Right cardiac atrium (tissue), 5 donors: ENCODE data around the gene CBY1. TPM values are rescaled to one million over a fixed set of nuclear protein-coding genes. Genes with fewer than 3 reads are reported as not detected.
"Not testable (repeated sequence)": the region's sequence is repeated elsewhere in the genome, so short reads cannot be mapped to it uniquely, and the experiment has no call there.

ENCODE experiments used
- ATAC-seq, 2 donors: fragments of 200-7000 bp; cut with Tn5 transposase; one replicate each; pipeline versions ENCODE4 v1.8.0 to v1.9.1; 2020; ENCODE audit warnings: moderate library complexity in 2 of 2, mild to moderate bottlenecking in 1 of 2
- DNase-seq, 3 donors: peaks; one replicate each; pipeline ENCODE4 v3.0.0-alpha.2; 2020
- H3K27ac ChIP-seq: one replicate; pipeline ENCODE4 v1.5.1; 2013; ENCODE audit warnings: mild to moderate bottlenecking, low read length, control low read depth, moderate library complexity
- H3K27me3 ChIP-seq: one replicate; pipeline ENCODE4 v1.6.1; 2013; ENCODE audit not compliant: control insufficient read depth, insufficient read depth
- H3K4me1 ChIP-seq: one replicate; pipeline ENCODE4 v1.6.1; 2013; ENCODE audit warnings: low read length; ENCODE audit not compliant: control insufficient read depth, insufficient read depth
- H3K4me3 ChIP-seq: one replicate; pipeline ENCODE4 v1.5.1; 2013; ENCODE audit warnings: low read length, control low read depth
- H3K9me3 ChIP-seq: one replicate; pipeline ENCODE4 v1.6.1; 2013; ENCODE audit warnings: low read length; ENCODE audit not compliant: control insufficient read depth
- WGBS: extraction: QIAGEN DNeasy Blood & Tissue Kit; methylation state at CpG from one replicate; pipeline ENCODE4 v1.1.7; 2013; 5-methylcytosine and 5-hydroxymethylcytosine counted together
- intact Hi-C, 4 donors: fragments of 100-400 bp; cut with DNase I; formaldehyde crosslinking; loops; one replicate each; pipeline versions ENCODE4 v1.11.0 to v1.14.0; 2022 to 2023
- long read RNA-seq, 4 donors: library from polyadenylated mRNA; unstranded; transcript quantifications; one replicate each; pipeline ENCODE4 v2.0.0, GENCODE V29; 2020 to 2021
- polyA plus RNA-seq: library from polyadenylated mRNA; stranded (reverse); fragments of 200-250 nt; gene quantifications from one replicate; pipeline ENCODE4 v1.2.3, GENCODE V29; 2013
- total RNA-seq, 4 donors: library from RNA; stranded (reverse); fragmentation: NEBNext Ultra II Directional; extraction: Animal tissue kit (Norgen Biotek cat#: 25700); gene quantifications; one replicate each; pipeline ENCODE4 v1.2.1, GENCODE V29; 2021
- donor health status: healthy with polysubstance abuse.
- donor health status: DM: no; HTN: yes; CAD: no.
- donor health status: DM: no; HTN: no; CAD: no.
- donor health status: DM: no; HTN: yes; CAD: no; lungs with severe emphysema.
- donor health status: DM: yes; HTN: yes; CAD: no.

CBY1 gene
- total RNA-seq: 10 to 100 TPM; 35.6 to 45.3 (median 40.9) TPM
- polyA plus RNA-seq: 63.0 TPM
- long read RNA-seq, donor 1, transcript CBY1-201 (5 exons, 1,133 nt): major isoform, 42 of 59 reads
- long read RNA-seq, donor 1, transcript CBY1-202 (6 exons, 1,269 nt): minor isoform, 6 of 59 reads
- long read RNA-seq, donor 1, partial matches to known transcripts: 4 of 59 reads
- long read RNA-seq, donor 1, other reads (novel, unspliced or antisense): 7 of 59 reads
- long read RNA-seq, donor 2, transcript CBY1-201 (5 exons, 1,133 nt): major isoform, 17 of 21 reads
- long read RNA-seq, donor 2, partial matches to known transcripts: 1 of 21 reads
- long read RNA-seq, donor 2, other reads (novel, unspliced or antisense): 2 of 21 reads
- long read RNA-seq, donor 3, transcript CBY1-201 (5 exons, 1,133 nt): major isoform, 37 of 60 reads
- long read RNA-seq, donor 3, partial matches to known transcripts: 2 of 60 reads
- long read RNA-seq, donor 3, other reads (novel, unspliced or antisense): 17 of 60 reads
- long read RNA-seq, donor 4, transcript CBY1-201 (5 exons, 1,133 nt): major isoform, 21 of 30 reads
- long read RNA-seq, donor 4, partial matches to known transcripts: 1 of 30 reads
- long read RNA-seq, donor 4, other reads (novel, unspliced or antisense): 3 of 30 reads

GRCh38 chr22:38656256-38657044, at the start of gene CBY1, which contains the start of gene FAM227A:
CBY1 (plus strand) TSS chr22:38656638; CDS start chr22:38668055, 11,417 bp downstream.
FAM227A (minus strand) TSS chr22:38656392; CDS start chr22:38650168, 6,224 bp downstream.
- Histone ChIP-seq H3K4me3 (peak within 1 kb of the TSS; percentile 83), H3K27me3 (no peaks in the 10 kb centered on the region), H3K27ac (peak within 1 kb of the TSS; percentile 93), H3K9me3 (no peaks in the 10 kb centered on the region), H3K4me1 (peaks cover 4% of the 10 kb centered on the region)
- under 1% methylated on average over 66 of the region's 66 CpGs for WGBS
- peak; percentile 97 for ATAC-seq
- intact Hi-C loops: no loop called here
- DNase-seq: peak; percentile 91 to 95 (median 95)

- no peaks in the 10 kb centered on the region for H3K4me1 ChIP-seq
- ATAC-seq: no peak
- H3K27ac ChIP-seq: no peak overlapping the region
- DNase-seq: no peak
- H3K4me3 ChIP-seq: no peak overlapping the region
- no peaks in the 10 kb centered on the region for H3K9me3 ChIP-seq
- intact Hi-C loops: no loop called here
- H3K27me3 ChIP-seq: no peaks in the 10 kb centered on the region
- 86% methylated on average over 3 of the region's 3 CpGs for WGBS
Observed at GRCh38 chr22:38607680-38608079, 48.8 kb upstream of the CBY1 start.

DNA sequence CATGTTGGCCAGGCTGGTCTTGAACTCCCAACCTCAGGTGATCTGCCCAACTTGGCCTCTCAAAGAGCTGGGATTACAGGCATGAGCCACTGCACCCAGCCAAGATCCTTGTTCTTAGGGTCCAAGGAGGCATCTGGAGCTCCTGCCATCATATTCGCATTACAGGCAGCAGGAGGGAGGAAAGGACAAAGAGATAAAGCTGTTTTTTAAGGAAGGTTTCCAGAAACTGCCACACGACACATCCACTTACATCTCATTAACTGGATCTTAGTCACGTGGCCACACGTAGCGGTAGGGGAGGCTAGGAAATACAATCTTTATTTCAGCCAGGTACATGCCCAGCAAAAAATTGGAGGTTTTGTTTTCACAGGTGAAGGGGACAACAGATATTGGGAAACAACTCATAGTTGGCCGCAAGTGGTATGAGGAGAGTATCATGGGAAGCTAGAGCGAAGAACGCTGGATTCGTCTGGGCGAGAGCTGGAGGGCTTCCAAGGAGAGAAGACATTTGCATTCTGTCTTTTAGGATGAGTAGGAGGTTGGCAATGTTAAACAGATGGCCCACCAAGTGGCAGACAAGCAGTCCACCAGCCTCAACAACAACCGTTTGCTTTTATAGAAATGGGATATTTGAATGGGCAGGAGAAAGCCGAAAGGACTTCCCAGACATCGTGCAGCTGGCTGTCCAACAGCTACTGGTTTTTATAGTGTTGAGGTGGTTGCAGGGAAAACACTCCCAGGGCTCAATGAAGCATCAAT, 47.3 kb upstream of the CBY1 start:
- ATAC-seq: no peak
- no peaks in the 10 kb centered on the region for H3K4me1 ChIP-seq
- no peak overlapping the region for H3K4me3 ChIP-seq
- 71% methylated on average over 13 of the region's 13 CpGs for WGBS
- H3K27ac ChIP-seq: no peak overlapping the region
- no peaks in the 10 kb centered on the region for H3K9me3 ChIP-seq
- no peak for DNase-seq
- no peaks in the 10 kb centered on the region for H3K27me3 ChIP-seq
- intact Hi-C loops: no loop called here

DNA sequence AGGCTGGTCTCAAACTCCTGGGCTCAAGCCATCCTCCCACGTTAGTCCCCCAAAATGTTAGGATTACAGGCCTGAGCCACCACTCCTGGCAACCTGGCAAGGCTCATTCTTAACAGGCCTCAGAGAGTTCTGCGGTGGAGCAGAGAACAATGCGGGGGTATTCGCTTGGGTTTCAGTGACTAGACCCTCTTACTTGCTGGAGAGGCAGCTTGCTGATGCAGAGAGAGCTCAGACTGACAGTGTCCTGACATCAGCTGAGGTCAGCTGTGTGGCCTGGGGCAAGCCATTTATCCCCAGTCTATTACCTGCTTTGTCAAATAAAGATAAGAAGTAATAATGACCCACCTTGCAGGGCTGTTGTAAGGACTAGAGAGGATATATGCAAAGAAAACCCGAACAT, 46.2 kb upstream of the CBY1 start:
- no peaks in the 10 kb centered on the region for H3K4me1 ChIP-seq
- DNase-seq (no peak), ATAC-seq (no peak)
- no peak overlapping the region for H3K27ac ChIP-seq
- no peak overlapping the region for H3K4me3 ChIP-seq
- no peaks in the 10 kb centered on the region for H3K27me3 ChIP-seq
- no peaks in the 10 kb centered on the region for H3K9me3 ChIP-seq
- intact Hi-C loops: no loop called here
- 93% methylated on average over 5 of the region's 5 CpGs for WGBS

DNA sequence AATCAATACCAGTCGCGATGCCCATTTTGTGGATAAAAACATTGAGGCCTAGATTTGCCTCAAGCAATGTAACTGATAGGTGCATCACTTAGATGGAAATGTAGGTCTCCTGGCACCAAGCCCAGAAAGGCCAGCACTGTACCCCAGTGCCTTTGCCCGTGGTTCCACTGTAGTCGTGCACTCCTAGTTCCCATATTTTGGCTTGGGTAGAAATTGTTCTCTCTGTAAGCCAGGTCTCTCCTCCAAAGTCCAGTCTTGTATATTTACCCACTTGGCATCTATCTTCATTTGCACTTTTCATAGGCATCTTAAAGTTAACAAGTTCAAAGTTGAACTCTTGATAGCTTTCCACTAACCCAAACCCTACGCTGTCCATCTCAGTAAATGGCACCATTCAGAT, 44.9 kb upstream of the CBY1 start:
- Histone ChIP-seq H3K4me3 (no peak overlapping the region), H3K27me3 (no peaks in the 10 kb centered on the region), H3K27ac (no peak overlapping the region), H3K4me1 (no peaks in the 10 kb centered on the region), H3K9me3 (no peaks in the 10 kb centered on the region)
- ATAC-seq (no peak), DNase-seq (no peak)
- intact Hi-C loops: no loop called here
- 97% methylated on average over 5 of the region's 5 CpGs for WGBS

GRCh38 chr22:38612217-38613006, 44.0 kb upstream of the CBY1 start:
- Histone ChIP-seq H3K9me3 (no peaks in the 10 kb centered on the region), H3K4me1 (no peaks in the 10 kb centered on the region), H3K27me3 (no peaks in the 10 kb centered on the region), H3K4me3 (no peak overlapping the region), H3K27ac (no peak overlapping the region)
- intact Hi-C loops: no loop called here
- DNase-seq: no peak
- no peak for ATAC-seq
- 85% methylated on average over 5 of the region's 5 CpGs for WGBS

DNA sequence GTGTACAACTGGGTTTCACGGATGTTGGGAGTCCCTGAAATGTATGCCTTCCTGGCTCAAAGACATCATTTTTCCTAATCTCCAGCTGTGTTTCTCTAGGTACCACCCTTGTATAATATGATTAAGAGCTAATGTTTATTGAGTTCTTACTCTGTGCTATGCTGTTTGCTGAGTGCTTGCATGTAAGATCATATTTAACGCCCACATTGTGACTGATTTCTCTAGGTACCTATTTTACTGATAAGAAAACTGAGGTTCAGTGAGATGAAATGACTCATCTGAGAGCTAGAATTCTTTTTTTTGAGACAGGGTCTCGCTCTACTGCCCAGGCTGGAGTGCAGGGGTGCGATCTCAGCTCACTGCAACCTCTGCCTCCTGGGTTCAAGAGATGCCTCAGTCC, 42.9 kb upstream of the CBY1 start:
- DNase-seq (no peak), ATAC-seq (no peak)
- Histone ChIP-seq H3K4me3 (no peak overlapping the region), H3K27me3 (no peaks in the 10 kb centered on the region), H3K9me3 (no peaks in the 10 kb centered on the region), H3K4me1 (no peaks in the 10 kb centered on the region), H3K27ac (no peak overlapping the region)
- 90% methylated on average over 4 of the region's 4 CpGs for WGBS
- intact Hi-C loops: no loop called here

DNA sequence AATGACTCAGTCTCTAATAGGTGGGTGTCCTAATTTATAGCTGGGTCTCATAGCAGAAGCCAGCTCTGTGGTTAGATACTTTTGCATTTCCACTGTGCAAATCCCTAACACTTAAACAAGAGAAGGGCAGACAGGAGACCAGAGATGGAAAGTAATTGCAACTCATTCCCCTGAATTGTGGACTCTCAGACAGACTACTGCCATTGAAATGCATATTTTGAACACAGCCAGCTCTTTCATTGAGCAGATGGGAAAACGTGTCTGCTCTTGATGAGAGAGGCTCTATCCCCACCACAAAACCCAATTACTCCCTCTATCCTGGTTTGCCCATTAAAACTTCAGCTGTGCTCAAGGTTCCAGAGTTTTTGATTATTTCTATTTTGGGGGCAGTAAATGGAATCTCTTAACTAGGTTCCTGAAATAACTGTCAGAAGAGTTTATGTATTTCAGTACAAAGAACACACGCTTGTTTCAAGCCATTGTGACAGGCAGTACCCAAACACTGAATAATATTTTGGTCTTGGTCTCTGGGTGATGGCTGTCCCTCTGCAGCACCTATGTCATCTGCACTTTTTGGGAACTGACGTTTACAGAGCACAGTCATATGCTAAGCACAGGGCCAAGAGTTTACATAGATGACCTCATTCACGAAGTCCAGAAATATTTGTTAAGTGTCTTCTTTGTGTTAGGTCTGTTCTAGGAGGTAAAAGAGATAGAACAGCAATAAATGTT, 41.9 kb upstream of the CBY1 start:
- Histone ChIP-seq H3K27ac (peak overlapping the region; percentile 80), H3K9me3 (no peaks in the 10 kb centered on the region), H3K27me3 (no peaks in the 10 kb centered on the region), H3K4me3 (no peak overlapping the region), H3K4me1 (no peaks in the 10 kb centered on the region)
- ATAC-seq (peak; percentile 78), DNase-seq (no peak)
- 54% methylated on average over 4 of the region's 4 CpGs for WGBS
- intact Hi-C loops: no loop called here

DNA sequence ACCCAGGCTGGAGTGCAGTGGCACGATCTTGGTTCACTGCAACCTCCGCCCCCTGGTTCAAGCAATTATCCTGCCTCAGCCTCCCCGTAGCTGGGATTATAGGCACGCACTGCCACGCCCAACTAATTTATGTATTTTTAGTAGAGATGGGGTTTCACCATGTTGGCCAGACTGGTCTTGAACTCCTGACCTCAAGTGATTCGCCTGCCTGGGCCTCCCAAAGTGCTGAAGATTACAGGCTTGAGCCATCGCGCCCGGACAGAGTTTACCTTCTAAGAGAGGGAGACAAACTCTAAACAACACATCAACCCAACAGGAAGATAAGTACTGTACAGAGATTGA, 41.4 kb upstream of the CBY1 start:
- DNase-seq, H3K9me3 ChIP-seq, H3K27me3 ChIP-seq, H3K4me1 ChIP-seq, H3K4me3 ChIP-seq, intact Hi-C loops: not testable (repeated sequence)
- peak overlapping the region; percentile 80 for H3K27ac ChIP-seq
- 90% methylated on average over 9 of the region's 9 CpGs for WGBS
- ATAC-seq: peak in 1 of 2 donors; percentile 14
